M059J (cell line): ENCODE results near the gene GIMAP4. TPM values are rescaled to one million over a fixed set of nuclear protein-coding genes. Genes with fewer than 3 reads are reported as not detected.
"Not testable (repeated sequence)": the region's sequence is repeated elsewhere in the genome, so short reads cannot be mapped to it uniquely, and the experiment has no call there.

Experiments
- DNase-seq: peaks from one replicate; pipeline ENCODE4 v3.0.0-alpha.2; 2012; ENCODE audit warnings: low read depth
- total RNA-seq: library from RNA; depleted of rRNA; stranded (reverse); fragments of >200 nt; shearing (Covaris generic); gene quantifications from 2 replicates; pipeline ENCODE4 v1.2.3, GENCODE V29; 2014; rRNA removed

GIMAP4 gene
- total RNA-seq, 1 experiment from 2014 or later, result not detected

- no peak for DNase-seq
Observed at GRCh38 chr7:150580638-150581394, 13.6 kb downstream of the GIMAP4 start.

- DNase-seq, result no peak
Observed at GRCh38 chr7:150585199-150585598, 18.0 kb downstream of the GIMAP4 start.

GRCh38 chr7:150586068-150586784 lies 19.0 kb downstream of the GIMAP4 start:
- DNase-seq, result no peak

- no peak for DNase-seq
Observed at GRCh38 chr7:150586785-150587152, 19.6 kb downstream of the GIMAP4 start.

- no peak for DNase-seq
Observed at GRCh38 chr7:150587551-150587950, 20.4 kb downstream of the GIMAP4 start.

- DNase-seq, result no peak
Observed at GRCh38 chr7:150594805-150595204, 27.6 kb downstream of the GIMAP4 start.

- no peak for DNase-seq
Observed at GRCh38 chr7:150595361-150595760, 28.2 kb downstream of the GIMAP4 start.

- DNase-seq, result not testable (repeated sequence)
Observed at GRCh38 chr7:150603600-150603999, 36.4 kb downstream of the GIMAP4 start.

GRCh38 chr7:150610233-150610632 lies 43.0 kb downstream of the GIMAP4 start:
- DNase-seq, result no peak

GRCh38 chr7:150612925-150613324 lies 45.7 kb downstream of the GIMAP4 start:
- no peak for DNase-seq

- no peak for DNase-seq
Observed at GRCh38 chr7:150613880-150614279, 46.7 kb downstream of the GIMAP4 start.

- DNase-seq, result not testable (repeated sequence)
Observed at GRCh38 chr7:150614426-150614825, 47.2 kb downstream of the GIMAP4 start.

GRCh38 chr7:150615221-150615755 lies 48.1 kb downstream of the GIMAP4 start:
- not testable (repeated sequence) for DNase-seq

GRCh38 chr7:150620061-150620460 lies 52.9 kb downstream of the GIMAP4 start:
- DNase-seq, result no peak

- DNase-seq, result no peak
Observed at GRCh38 chr7:150620617-150621371, 53.6 kb downstream of the GIMAP4 start.

- DNase-seq, result no peak
Observed at GRCh38 chr7:150621376-150621775, 54.2 kb downstream of the GIMAP4 start.

Other genes with a start within 250 kb of the GIMAP4 start
- 0.47 TPM in 1 of 2 replicates, not detected in the other for gene LRRC61, start 244.0 kb upstream of the GIMAP4 start, total RNA-seq
- gene ACTR3C, start 243.8 kb upstream of the GIMAP4 start, total RNA-seq, result 0.07 TPM in 1 of 2 replicates, not detected in the other
- 1.1 and 1.7 TPM in 2 replicates for gene RARRES2, start 225.8 kb upstream of the GIMAP4 start, total RNA-seq
- gene REPIN1, start 198.6 kb upstream of the GIMAP4 start, total RNA-seq, result 103 and 155 TPM in 2 replicates
- gene ZNF775, start 188.1 kb upstream of the GIMAP4 start, total RNA-seq, result 2.5 and 5.3 TPM in 2 replicates
- gene GIMAP8, start 116.8 kb upstream of the GIMAP4 start, total RNA-seq, result not detected in 2 replicates
- not detected in 2 replicates for gene GIMAP7, start 52.5 kb upstream of the GIMAP4 start, total RNA-seq
- gene GIMAP6, start 65.0 kb downstream of the GIMAP4 start, total RNA-seq, result 0.12 TPM in 1 of 2 replicates, not detected in the other
- gene GIMAP2, start 118.3 kb downstream of the GIMAP4 start, total RNA-seq, result 5.6 and 6.3 TPM in 2 replicates
- 0.07 TPM in 1 of 2 replicates, not detected in the other for gene GIMAP1, start 149.2 kb downstream of the GIMAP4 start, total RNA-seq
- not detected in 2 replicates for gene GIMAP5, start 170.0 kb downstream of the GIMAP4 start, total RNA-seq
- gene TMEM176B, start 233.0 kb downstream of the GIMAP4 start, total RNA-seq, result not detected in 2 replicates
- gene TMEM176A, start 233.4 kb downstream of the GIMAP4 start, total RNA-seq, result 0.34 TPM in 1 of 2 replicates, not detected in the other